ENCODE results near the gene ADAMTS13.
"Not testable (repeated sequence)": the region's sequence is repeated elsewhere in the genome, so short reads cannot be mapped to it uniquely, and the experiment has no call there.

The ADAMTS13 gene

DNA sequence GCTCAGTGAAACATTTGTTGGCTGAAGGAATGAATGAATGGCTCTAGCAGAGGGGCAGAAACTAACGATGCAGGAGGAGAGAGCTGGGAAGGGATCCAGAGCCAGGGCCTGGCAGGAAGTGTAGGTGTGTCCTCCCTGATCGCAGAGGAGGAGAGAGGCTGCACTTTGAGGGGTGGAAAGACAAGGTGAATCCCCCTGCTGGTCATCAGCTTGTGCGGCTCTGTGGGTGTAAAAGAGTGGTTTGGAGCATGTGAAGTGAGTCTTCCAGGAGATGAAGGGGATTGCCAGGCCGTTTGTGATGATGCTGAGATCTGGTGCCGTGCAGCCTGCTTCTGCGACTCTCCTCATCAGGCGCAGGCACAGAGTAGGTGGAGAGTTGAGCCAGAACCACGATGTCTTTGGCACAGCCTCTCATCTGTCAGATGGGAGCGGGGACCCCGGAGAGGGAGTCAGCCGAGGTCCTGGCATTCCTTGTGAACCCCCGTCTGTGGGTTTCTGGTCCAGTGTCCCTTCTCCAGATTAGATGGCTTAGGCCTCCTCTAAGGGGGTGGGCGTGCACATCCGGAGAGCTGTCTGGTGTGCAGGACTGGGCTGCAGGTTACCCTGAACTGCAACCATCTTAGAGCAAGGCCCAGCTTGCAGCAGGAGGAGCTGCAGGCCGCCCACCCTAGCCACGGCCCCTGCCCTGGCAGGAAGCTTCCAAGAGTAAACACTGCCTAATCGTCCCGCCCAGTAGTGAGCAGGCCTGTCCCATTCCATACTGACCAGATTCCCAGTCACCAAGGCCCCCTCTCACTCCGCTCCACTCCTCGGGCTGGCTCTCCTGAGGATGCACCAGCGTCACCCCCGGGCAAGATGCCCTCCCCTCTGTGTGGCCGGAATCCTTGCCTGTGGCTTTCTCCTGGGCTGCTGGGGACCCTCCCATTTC is at the start of gene ADAMTS13:
ADAMTS13 (plus strand) TSS at position 753 of the 928 bp plus-strand sequence; CDS start at position 830, 77 bp downstream.
- Histone ChIP-seq H3K9me3 (ENCODE audit: control insufficient read depth in 5 of 5, low read length in 5 of 5) (no peaks in the 10 kb centered on the region), H3K27me3 (ENCODE audit: control insufficient read depth in 5 of 5, insufficient read depth in 4 of 5, low read length in 5 of 5) (peaks cover 0 to 15% (median 8%) of the 10 kb centered on the region in 5 donors), H3K4me3 (ENCODE audit: low read depth in 1 of 5, low read length in 5 of 5) (no peak within 1 kb of the TSS), H3K4me1 (ENCODE audit: control insufficient read depth in 5 of 5, insufficient read depth in 5 of 5, low read length in 5 of 5) (peaks cover under 1 to 18% (median 14%) of the 10 kb centered on the region in 5 donors), H3K27ac (ENCODE audit: low read depth, low read length) (no peak within 1 kb of the TSS), H3K9ac (ENCODE audit: low read length in 5 of 5) (peak within 1 kb of the TSS in 1 of 5 donors; percentile 53), H3K36me3 (ENCODE audit: control insufficient read depth in 5 of 5, insufficient read depth in 5 of 5, low read length in 5 of 5) (peaks cover 0 to 8% (median 0%) of the 10 kb centered on the region in 5 donors)

GRCh38 chr9:133374612-133375115 is 47.5 kb upstream of the ADAMTS13 start:
- Histone ChIP-seq H3K27me3 (ENCODE audit: control insufficient read depth in 5 of 5, insufficient read depth in 4 of 5, low read length in 5 of 5) (no peaks in the 10 kb centered on the region), H3K36me3 (ENCODE audit: control insufficient read depth in 5 of 5, insufficient read depth in 5 of 5, low read length in 5 of 5) (peaks cover 0 to 20% (median 15%) of the 10 kb centered on the region in 5 donors), H3K27ac (ENCODE audit: low read depth, low read length) (peak overlapping the region; percentile 74), H3K9ac (ENCODE audit: low read length in 5 of 5) (peak overlapping the region; percentile 40 to 100 (median 96)), H3K4me3 (ENCODE audit: low read depth in 1 of 5, low read length in 5 of 5) (peak overlapping the region; percentile 75 to 98 (median 88)), H3K9me3 (ENCODE audit: control insufficient read depth in 5 of 5, low read length in 5 of 5) (peaks cover 0 to 8% (median 2%) of the 10 kb centered on the region in 5 donors), H3K4me1 (ENCODE audit: control insufficient read depth in 5 of 5, insufficient read depth in 5 of 5, low read length in 5 of 5) (peaks cover 14 to 70% (median 60%) of the 10 kb centered on the region in 5 donors)

- Histone ChIP-seq H3K27ac (ENCODE audit: low read depth, low read length) (peak overlapping the region; percentile 74), H3K9me3 (ENCODE audit: control insufficient read depth in 5 of 5, low read length in 5 of 5) (peaks cover 0 to 8% (median 2%) of the 10 kb centered on the region in 5 donors), H3K4me3 (ENCODE audit: low read depth in 1 of 5, low read length in 5 of 5) (peak overlapping the region; percentile 75 to 98 (median 88)), H3K9ac (ENCODE audit: low read length in 5 of 5) (peak overlapping the region; percentile 40 to 100 (median 96)), H3K36me3 (ENCODE audit: control insufficient read depth in 5 of 5, insufficient read depth in 5 of 5, low read length in 5 of 5) (peaks cover 0 to 14% (median 9%) of the 10 kb centered on the region in 5 donors), H3K4me1 (ENCODE audit: control insufficient read depth in 5 of 5, insufficient read depth in 5 of 5, low read length in 5 of 5) (peaks cover 14 to 64% (median 55%) of the 10 kb centered on the region in 5 donors), H3K27me3 (ENCODE audit: control insufficient read depth in 5 of 5, insufficient read depth in 4 of 5, low read length in 5 of 5) (no peaks in the 10 kb centered on the region)
These were observed 46.9 kb upstream of the ADAMTS13 start for GRCh38 chr9:133375116-133375723.

DNA sequence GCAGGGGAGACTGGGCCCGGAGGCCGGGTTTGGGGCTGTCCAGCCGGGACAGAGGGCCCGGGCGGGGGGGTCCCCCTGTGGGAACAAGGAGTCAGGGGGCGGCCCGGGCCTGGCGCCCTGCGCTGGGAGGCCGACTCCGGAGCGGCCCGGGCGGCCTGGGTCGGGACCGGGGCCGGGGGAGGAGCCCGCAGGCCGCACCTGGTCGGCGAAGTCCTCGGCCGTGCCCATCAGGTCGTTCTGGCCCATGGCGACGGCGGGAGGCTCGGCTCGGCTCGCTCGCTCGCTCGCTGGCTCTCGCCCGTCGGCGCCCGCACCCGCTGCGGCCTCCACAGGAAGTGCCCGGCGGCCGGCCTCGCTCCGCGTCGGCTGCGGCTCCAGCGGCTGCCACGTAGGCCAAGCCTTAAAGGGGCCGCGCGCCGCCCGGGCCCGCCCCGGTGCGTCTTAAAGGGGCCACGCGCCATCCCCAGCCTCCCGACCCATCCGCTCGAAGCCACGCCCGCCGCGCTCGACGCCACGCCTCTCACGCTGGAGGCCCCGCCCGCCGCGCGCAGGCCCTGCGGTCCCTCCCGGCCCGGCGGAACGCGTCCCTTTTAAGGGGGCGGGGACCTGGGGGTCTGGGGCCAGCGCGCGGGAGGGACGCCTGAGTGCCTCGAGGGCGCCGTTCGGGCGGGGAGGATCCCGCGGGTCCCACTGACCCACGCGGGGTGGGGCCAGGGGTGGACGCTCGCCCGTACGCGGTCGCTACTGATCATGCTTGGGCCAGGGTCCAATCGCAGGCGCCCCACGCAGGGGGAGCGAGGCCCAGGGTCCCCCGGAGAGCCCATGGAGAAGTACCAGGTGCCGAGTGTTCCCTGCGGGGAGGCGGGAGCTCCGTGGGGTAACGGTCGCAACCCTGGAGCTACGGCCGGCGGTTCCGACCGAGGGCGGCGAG is 46.2 kb upstream of the ADAMTS13 start, which contains the start of the genes STKLD1 and SURF4:
STKLD1 (plus strand) TSS at position 643 of the 931 bp plus-strand sequence; CDS start at position 751, 108 bp downstream.
SURF4 (minus strand) TSS at position 337 of the 931 bp plus-strand sequence; CDS start at position 246, 91 bp downstream.
- Histone ChIP-seq H3K4me3 (ENCODE audit: low read depth in 1 of 5, low read length in 5 of 5) (peak within 1 kb of the TSS; percentile 75 to 98 (median 88)), H3K4me1 (ENCODE audit: control insufficient read depth in 5 of 5, insufficient read depth in 5 of 5, low read length in 5 of 5) (peaks cover 10 to 56% (median 47%) of the 10 kb centered on the region in 5 donors), H3K9ac (ENCODE audit: low read length in 5 of 5) (peak within 1 kb of the TSS; percentile 40 to 100 (median 96)), H3K9me3 (ENCODE audit: control insufficient read depth in 5 of 5, low read length in 5 of 5) (peaks cover 0 to 8% (median 2%) of the 10 kb centered on the region in 5 donors), H3K36me3 (ENCODE audit: control insufficient read depth in 5 of 5, insufficient read depth in 5 of 5, low read length in 5 of 5) (peaks cover 0 to 8% (median 5%) of the 10 kb centered on the region in 5 donors), H3K27ac (ENCODE audit: low read depth, low read length) (peak within 1 kb of the TSS; percentile 74), H3K27me3 (ENCODE audit: control insufficient read depth in 5 of 5, insufficient read depth in 4 of 5, low read length in 5 of 5) (no peaks in the 10 kb centered on the region)

- not testable (repeated sequence) for H3K9ac ChIP-seq (ENCODE audit: low read length in 5 of 5)
- H3K27ac ChIP-seq (ENCODE audit: low read depth, low read length), result peak overlapping the region; percentile 54
These were observed 44.9 kb upstream of the ADAMTS13 start for GRCh38 chr9:133377280-133377679.

GRCh38 chr9:133377721-133378216 is 44.4 kb upstream of the ADAMTS13 start:
- Histone ChIP-seq H3K36me3 (ENCODE audit: control insufficient read depth in 5 of 5, insufficient read depth in 5 of 5, low read length in 5 of 5) (peaks cover 0 to 4% (median 3%) of the 10 kb centered on the region in 5 donors), H3K4me1 (ENCODE audit: control insufficient read depth in 5 of 5, insufficient read depth in 5 of 5, low read length in 5 of 5) (peaks cover 2 to 39% (median 29%) of the 10 kb centered on the region in 5 donors), H3K9me3 (ENCODE audit: control insufficient read depth in 5 of 5, low read length in 5 of 5) (peaks cover 0 to 8% (median 2%) of the 10 kb centered on the region in 5 donors), H3K27ac (ENCODE audit: low read depth, low read length) (no peak overlapping the region), H3K27me3 (ENCODE audit: control insufficient read depth in 5 of 5, insufficient read depth in 4 of 5, low read length in 5 of 5) (no peaks in the 10 kb centered on the region), H3K4me3 (ENCODE audit: low read depth in 1 of 5, low read length in 5 of 5) (no peak overlapping the region), H3K9ac (ENCODE audit: low read length in 5 of 5) (no peak overlapping the region)

More at GRCh38 chr9:133377280-133377679, 44.9 kb upstream of the ADAMTS13 start:
- not testable (repeated sequence) for H3K36me3 ChIP-seq (ENCODE audit: control insufficient read depth in 5 of 5, insufficient read depth in 5 of 5, low read length in 5 of 5); H3K27me3 ChIP-seq (ENCODE audit: control insufficient read depth in 5 of 5, insufficient read depth in 4 of 5, low read length in 5 of 5); H3K9me3 ChIP-seq (ENCODE audit: control insufficient read depth in 5 of 5, low read length in 5 of 5); H3K4me3 ChIP-seq (ENCODE audit: low read depth in 1 of 5, low read length in 5 of 5)
- H3K4me1 ChIP-seq (ENCODE audit: control insufficient read depth in 5 of 5, insufficient read depth in 5 of 5, low read length in 5 of 5), result peaks cover 3 to 43% (median 34%) of the 10 kb centered on the region in 5 donors

- Histone ChIP-seq H3K9me3 (ENCODE audit: control insufficient read depth in 5 of 5, low read length in 5 of 5) (peaks cover 0 to 8% (median 2%) of the 10 kb centered on the region in 5 donors), H3K9ac (ENCODE audit: low read length in 5 of 5) (no peak overlapping the region), H3K27ac (ENCODE audit: low read depth, low read length) (no peak overlapping the region), H3K4me1 (ENCODE audit: control insufficient read depth in 5 of 5, insufficient read depth in 5 of 5, low read length in 5 of 5) (peaks cover 2 to 32% (median 22%) of the 10 kb centered on the region in 5 donors), H3K36me3 (ENCODE audit: control insufficient read depth in 5 of 5, insufficient read depth in 5 of 5, low read length in 5 of 5) (no peaks in the 10 kb centered on the region), H3K27me3 (ENCODE audit: control insufficient read depth in 5 of 5, insufficient read depth in 4 of 5, low read length in 5 of 5) (no peaks in the 10 kb centered on the region), H3K4me3 (ENCODE audit: low read depth in 1 of 5, low read length in 5 of 5) (no peak overlapping the region)
These were observed 43.7 kb upstream of the ADAMTS13 start for GRCh38 chr9:133378408-133378962.

GRCh38 chr9:133379153-133380086 is 42.7 kb upstream of the ADAMTS13 start:
- Histone ChIP-seq H3K27ac (ENCODE audit: low read depth, low read length) (no peak overlapping the region), H3K4me1 (ENCODE audit: control insufficient read depth in 5 of 5, insufficient read depth in 5 of 5, low read length in 5 of 5) (peaks cover 2 to 23% (median 15%) of the 10 kb centered on the region in 5 donors), H3K27me3 (ENCODE audit: control insufficient read depth in 5 of 5, insufficient read depth in 4 of 5, low read length in 5 of 5) (no peaks in the 10 kb centered on the region), H3K36me3 (ENCODE audit: control insufficient read depth in 5 of 5, insufficient read depth in 5 of 5, low read length in 5 of 5) (no peaks in the 10 kb centered on the region), H3K9ac (ENCODE audit: low read length in 5 of 5) (no peak overlapping the region), H3K9me3 (ENCODE audit: control insufficient read depth in 5 of 5, low read length in 5 of 5) (peaks cover 0 to 8% (median 2%) of the 10 kb centered on the region in 5 donors), H3K4me3 (ENCODE audit: low read depth in 1 of 5, low read length in 5 of 5) (no peak overlapping the region)
